GM18520 (cell line): ENCODE measurements around the gene EBF4.

Source experiments
- ATAC-seq: cut with Tn5 transposase; IDR thresholded peaks from one replicate; pipeline ENCODE4 v1.9.1; 2021; ENCODE audit not compliant: unreplicated experiment

EBF4 gene

DNA sequence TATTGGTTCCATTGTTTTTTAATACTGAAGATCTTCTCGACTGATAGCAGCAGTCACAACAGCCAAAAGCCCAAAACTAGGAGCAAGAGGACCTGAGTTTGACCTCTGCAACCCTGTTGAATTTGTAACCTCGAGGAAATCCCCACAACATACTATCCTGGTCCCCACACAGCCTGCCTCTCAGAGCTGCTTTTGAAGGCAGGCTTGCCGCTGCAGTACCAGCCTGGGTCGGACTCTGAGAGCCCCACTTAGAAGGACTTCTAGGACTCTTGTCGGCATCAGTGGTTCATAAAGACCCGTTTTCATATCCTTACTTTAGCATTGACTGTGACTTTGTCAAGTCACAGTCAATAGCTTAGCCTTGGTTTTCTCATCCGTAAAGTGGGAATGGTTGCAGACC lies 49.3 kb downstream of the EBF4 start:
- ATAC-seq, result no peak

DNA sequence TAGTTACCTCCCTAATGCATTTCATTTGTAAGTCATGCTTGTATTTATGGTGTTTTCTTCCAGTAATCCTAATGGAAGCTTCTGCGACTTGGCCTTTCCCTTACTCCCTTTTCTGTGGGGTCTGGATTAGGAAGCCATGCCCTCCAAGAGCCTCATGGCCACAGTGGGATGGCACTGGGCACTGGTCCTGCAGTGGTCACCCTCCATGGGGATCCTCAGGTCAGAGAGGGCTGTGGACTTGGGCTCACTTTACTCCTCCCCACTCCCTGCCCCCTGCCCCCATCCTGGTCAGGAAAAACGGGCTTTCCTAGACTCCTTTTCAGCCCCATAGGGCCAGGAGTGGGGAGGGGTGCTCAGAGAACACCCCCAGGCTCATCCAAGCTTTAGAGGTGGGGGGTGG lies 49.9 kb downstream of the EBF4 start:
- ATAC-seq, result no peak

DNA sequence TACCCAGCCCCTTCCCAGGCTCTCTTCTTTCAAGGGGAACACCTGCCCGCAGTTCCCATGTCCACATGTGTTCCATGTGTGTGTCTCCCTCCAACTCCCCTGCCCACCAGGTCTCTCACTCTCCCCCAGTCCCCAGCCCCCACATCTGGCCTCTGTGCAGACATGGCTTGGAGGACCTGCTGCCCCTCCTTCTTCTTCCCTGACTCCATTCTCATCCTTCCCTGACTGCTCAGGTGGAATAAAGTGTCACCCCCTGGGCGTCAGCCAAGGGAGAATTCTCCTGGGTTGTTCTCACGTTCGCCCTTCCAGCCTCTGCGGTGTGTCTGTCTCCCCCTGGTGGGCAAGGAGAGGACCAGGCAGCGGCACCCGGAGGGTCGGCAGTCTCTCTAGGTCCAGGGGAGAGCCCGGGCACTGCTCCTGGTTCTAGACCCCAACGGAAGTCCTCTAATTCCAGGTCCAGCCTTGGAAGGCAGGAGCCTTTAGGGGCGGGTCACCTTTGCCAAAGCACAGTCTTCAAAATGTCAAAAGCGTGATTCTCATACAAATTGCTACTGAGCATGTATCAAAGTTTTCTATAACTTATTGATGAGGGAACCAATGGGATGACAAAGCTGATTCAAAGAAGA lies 50.5 kb downstream of the EBF4 start:
- ATAC-seq, result no peak

DNA sequence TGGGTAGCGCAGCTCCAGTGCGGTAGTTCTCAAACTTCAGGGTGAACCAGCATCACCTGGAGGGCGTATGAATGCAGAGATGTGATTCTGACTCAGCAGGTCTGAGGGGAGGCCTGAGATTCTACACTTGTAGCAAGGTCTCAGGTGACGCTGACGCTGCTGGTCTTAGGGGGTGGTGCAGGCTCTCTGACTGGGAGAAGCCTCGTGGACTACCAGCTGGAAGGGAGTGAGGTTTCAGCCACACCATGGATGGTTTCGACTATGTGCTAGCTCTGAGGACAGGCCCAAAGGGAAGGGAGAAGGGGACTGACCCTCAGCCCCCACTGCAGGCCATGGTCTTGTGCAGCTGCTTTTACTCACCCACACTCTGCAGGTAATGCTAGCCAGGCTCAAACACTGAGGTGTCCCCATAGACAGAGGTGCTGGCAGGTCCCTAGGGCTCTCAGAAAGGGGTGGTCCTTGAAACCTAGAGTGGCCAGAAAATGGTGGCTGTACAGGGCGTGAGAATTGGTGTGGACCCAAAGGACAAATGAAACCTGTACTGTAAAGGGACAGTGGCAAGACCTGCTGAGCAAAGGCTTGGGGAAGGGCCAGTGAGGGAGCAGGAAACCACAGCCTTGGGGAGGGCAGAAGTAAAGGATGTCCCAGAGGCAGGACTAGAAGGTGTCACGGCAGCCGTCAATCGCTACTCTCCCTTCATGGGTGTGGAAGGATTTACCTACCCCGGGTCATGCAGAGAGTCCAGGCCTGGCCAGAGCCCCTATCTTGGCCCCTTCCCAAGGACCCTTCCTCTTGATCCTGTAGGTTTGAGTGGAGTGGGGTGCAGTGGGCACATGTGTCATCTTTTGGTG lies 52.7 kb downstream of the EBF4 start:
- no peak for ATAC-seq

DNA sequence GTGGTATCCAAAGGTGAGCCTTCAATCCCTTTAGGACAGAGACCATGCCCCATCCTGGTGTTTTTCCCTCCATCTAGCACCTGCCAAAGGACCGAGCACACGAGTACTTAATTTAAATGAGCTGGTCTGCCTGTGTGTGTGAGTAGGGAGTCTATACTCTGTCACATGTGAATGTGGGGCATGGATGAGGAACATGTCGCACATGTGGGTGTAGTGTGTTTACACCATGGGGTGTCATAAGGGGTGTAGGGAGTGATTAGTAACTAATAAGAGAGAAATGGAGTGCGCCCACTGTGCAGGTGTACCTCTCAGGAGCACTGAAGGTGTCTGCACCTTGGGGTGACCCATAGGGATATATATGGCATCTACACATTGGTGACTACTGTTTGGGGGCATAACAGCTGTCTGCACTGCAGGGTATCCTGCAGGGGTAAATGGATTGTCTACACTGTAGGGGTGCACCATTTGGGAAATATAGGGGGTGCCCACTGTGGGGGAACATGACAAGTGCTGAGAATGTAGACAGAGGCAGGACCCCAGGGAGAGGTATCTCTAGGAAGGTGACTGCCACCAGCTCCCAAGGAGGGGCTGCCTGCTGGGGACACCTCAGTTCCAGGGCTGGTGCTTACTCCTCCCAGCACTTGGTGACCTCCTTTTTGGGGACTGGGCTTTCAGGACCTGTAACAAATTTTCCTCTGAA lies 53.5 kb downstream of the EBF4 start:
- ATAC-seq, result no peak

DNA sequence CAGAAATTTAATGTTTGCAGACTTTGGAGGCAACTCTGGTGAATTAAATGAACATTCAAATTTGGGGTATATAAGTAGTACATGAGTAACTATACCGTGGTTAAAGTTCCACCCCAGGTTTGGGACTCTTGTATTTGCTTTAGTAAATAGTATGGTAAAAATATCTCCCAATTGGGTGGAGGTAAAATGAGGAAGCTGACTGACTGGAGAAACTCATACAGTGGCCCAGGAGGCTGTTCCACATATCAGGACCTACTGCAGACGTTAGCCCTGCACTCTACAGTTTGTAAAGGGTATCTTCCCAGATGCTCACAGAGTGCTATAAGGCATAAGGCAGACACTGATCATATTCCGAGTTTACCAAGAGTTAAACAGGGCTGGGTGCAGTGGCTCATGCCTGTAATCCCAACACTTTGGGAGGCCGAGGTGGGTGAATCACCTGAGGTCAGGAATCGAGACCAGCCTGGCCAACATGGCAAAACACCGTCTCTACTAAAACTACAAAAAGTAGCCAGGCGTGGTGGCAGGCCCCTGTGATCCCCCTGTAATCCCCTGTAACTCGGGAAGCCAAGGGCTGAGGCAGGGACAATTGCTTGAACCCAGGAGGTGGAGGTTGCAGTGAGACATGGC lies 54.2 kb downstream of the EBF4 start:
- ATAC-seq, result no peak

DNA sequence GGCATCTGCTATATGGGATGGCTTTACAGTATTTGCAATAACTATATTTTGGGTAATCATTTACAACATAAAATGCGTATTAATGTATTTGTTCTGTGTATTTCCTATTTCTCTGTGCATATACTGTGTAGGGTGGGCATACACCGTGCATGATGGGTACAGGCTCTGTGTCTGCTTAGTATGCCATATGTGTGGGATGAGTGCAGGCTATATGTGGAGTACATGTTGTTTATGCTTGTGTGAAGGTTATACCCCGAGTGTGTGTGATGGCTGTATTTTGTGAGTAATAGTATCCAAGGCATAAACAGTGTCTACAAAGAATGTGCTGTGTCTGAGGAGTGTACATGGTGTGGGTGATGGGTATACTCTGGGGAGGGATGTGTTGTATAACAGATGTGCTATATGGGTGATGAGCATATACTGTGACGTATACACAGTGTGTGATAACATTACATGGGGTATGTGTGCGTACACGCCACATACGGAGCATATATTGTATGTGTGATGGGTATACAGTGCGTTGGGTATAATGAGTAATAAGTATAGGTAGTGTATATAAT lies 55.2 kb downstream of the EBF4 start:
- no peak for ATAC-seq

DNA sequence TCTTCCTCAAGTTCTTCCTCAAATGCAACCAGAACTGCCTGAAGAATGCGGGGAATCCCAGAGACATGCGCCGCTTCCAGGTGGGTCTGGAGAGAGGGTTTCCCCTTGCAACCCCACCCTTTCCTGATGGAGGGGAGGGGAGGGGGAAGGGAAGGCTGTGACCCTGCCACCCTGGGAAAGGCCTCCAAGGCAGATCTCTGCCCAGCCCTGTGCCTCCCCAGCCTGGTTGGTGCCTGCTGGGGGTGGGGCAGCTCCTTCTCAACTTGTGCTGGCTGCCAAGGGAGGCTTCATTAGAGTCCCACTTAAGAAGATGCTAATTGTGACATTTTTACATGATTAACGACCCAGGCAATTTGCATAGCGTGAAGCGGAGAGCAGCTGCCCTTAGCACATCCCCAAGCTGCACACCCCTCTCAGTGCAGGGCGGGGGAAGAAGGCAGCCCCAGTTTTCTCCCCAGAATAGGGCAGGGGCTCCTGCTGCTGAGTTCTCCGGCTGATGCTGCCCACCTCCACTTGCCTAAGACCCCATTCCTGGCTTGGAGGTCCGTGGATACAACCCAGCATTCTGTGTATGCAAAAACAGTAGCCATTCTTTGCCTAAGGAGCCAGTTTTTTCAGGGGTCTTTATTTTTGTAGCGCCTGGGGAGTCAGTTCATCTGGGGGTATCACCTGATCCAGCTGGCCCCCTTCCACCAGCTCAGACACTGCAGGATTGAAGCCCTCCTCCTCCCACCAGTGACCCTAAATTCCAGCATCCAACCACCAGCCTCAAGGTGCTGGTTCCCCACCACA lies 56.2 kb downstream of the EBF4 start:
- no peak for ATAC-seq

DNA sequence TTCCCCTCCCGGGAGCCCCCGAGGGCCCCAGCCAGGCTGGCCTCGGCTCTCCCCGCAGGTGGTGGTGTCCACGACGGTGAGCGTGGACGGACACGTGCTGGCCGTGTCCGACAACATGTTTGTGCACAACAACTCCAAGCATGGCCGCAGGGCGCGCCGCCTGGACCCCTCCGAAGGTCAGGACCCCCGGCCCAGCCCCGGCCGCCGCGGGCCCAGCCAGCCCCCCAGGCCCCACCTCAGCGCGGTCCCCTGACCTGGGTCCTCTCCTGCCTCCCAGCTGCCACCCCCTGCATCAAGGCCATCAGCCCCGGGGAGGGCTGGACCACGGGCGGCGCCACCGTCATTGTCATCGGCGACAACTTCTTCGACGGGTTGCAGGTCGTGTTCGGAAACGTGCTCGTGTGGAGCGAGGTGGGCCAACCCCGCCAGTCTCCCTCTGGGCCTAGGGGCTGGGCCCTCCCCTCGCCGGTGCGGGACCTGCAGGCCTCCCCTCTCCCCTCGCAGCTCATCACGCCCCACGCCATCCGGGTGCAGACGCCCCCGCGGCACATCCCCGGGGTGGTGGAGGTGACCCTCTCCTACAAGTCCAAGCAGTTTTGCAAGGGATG lies 56.9 kb downstream of the EBF4 start:
- ATAC-seq, result no peak

DNA sequence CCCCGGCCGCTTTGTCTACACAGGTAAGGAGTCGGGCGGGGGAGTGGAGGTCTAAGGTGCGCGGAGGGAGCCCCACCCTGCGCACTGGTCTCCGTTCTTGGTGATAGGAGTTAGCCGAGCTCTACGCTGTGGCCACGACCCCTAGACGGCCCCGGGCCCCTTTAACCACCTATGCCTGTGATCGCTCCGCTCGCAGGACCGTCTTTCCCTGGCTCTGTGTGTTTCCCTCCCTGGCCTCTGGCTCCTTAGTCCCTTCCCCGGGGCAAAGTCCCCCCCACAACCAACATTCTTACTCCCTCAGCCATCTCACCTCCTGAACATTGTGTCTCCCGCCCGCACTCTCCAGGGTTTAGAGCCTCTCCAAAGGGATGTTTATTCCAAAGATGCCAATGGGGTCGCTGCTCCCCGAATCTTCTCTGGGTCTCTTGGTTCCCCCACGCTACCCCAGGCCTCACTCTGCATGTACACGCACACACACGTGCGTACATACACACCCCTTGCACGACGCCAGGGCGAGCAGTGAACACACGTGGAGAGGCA lies 57.4 kb downstream of the EBF4 start:
- ATAC-seq, result no peak

DNA sequence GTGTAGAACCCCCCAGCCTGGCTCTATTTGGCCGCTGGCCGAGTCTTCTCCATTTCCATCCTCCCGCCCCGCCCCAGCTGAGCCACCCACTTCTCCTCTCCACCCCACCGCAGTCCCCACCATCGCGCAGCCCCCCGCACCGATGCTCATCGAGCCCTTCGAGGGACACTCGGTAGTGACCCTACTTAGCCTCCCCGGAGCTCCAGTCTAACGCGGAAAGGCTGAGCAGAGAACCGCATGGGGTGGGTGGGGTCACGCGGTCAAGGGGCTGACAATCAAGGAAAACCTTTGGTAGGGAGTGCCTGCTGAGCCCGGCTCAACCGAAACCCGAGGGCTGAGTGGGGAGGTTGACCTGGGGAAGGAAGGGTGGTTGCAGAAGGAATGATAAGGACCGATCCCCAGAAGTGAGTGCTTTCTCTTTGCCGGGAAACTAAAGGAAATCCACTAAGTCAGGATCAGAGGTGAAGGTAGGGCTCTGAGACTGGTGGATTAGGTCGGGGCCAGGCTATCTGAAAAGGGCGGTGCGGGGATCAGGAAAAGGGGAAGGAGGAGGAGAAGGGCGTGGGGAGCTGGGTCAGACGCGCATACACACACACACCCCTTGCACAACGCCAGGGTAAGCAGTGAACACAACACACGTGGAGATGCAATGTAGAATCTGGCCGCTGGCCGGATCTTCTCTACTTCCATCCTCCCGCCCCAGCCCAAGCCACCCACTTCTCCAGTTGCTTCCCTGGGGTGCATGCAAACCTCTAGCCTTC lies 58.1 kb downstream of the EBF4 start:
- no peak for ATAC-seq

DNA sequence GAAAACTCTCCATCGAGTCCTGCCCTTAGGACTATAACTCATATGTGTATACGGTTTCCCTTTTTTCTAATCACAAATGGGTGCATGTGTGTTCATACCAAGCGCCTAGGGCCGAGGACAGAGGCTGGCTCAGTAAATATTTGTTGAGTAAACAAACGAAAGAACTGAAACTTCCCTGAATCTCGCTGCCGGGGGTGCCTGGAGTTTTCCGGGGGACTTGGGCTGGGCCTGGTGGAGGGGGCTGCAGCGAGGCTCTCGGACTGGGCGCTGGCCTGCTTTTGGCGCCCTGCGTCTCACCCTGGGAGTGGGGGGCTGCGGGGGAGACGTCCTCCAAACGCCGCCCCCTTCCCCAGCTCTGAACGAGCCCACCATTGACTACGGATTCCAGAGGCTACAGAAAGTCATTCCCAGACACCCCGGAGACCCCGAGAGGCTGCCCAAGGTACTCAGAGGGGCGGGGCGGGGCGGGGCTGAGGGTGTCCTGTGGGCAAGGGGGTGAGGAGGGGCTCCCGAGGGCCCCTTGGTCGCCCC lies 58.8 kb downstream of the EBF4 start:
- ATAC-seq, result no peak

DNA sequence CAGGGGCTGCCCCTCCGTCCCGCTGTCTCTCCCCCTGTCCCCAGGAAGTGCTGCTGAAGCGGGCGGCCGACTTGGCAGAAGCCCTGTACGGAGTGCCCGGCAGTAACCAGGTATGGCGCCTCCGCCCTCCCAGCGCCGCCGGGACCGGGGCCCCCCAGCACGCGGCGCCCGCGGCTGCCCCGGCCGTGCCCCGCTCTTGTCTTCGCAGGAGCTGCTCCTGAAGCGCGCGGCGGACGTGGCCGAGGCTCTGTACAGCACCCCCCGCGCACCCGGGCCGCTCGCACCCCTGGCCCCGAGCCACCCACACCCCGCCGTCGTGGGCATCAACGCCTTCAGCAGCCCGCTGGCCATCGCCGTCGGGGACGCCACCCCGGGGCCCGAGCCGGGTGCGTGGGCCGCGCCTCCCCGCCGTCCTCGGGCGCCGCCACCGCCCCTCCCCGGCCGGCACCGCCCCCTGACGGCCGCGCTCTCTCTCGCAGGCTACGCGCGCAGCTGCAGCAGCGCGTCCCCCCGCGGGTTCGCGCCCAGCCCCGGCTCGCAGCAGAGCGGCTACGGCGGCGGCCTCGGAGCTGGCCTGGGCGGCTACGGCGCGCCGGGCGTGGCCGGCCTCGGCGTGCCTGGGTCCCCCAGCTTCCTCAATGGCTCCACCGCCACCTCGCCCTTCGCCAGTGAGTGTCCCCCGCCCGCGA lies 59.4 kb downstream of the EBF4 start:
- ATAC-seq, result no peak

DNA sequence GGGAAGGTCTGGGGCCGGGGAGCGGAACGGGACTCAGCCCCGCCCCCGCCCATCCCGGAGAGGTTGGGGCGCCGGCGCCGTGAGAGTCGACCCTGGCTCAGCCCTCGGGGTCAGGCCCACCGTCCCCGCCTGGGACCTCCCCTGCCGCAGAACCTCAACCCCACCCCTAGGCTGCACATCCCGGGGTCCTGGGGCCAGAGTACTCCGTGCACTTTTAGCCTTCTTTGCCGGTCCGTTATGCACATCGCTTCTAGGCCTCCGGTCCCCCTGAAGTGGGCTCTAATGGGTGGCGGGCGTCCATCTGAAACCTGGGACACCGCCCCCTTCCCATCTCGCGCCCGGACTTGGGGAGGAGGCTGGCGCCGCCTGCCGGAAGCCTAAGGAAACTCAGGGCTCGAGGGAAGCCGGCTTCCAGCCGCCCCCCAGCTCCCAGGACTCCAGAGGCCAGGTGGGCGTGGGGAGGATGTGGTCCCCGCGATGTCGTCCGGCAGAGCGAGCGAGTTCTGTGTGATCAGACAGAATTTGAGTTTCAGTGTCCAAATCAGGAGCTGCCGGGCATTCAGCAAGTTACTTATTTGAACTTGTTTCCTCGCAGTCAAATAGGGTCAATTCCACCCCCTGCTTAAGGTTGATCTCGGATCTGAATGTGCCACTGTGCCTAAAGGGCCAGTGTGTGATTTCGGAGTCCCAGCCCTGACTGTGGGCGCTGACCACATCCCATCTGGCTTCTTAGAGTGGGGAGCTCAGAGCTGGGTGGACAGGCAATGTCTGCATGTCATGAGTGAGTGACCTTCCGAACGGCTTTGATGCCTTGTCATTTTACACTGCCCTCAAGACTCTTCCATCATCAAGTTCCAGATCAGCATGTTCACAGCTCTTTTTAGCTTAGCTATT lies 60.2 kb downstream of the EBF4 start:
- no peak for ATAC-seq

DNA sequence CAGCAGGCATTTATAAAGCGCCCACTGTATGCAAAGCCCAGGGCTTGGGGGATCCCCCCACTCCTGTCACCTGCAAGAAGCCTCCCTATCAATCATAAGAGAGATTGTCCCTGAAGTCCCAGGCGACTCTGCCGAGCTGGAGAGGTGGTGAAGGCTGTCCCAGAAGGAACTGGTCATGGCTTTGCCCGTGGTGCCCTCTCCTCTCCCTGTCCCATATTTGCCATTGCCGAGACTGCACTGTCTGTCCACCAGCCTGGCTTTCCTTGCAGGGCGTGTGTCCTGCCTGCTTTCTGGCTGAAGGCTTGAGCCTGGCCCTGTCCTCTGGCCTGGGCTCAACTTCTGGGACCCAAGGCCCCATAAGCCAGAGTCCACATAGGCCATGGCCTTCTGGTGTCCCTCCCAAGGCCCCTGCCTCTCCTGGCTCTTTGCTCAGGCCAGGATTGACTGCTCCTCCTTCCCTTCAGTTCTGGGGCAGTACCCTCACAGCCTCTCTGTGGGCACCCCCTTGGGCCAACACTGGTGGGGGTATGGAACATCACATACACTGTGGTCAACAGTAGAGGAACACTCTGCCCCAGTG lies 61.0 kb downstream of the EBF4 start:
- ATAC-seq, result no peak

DNA sequence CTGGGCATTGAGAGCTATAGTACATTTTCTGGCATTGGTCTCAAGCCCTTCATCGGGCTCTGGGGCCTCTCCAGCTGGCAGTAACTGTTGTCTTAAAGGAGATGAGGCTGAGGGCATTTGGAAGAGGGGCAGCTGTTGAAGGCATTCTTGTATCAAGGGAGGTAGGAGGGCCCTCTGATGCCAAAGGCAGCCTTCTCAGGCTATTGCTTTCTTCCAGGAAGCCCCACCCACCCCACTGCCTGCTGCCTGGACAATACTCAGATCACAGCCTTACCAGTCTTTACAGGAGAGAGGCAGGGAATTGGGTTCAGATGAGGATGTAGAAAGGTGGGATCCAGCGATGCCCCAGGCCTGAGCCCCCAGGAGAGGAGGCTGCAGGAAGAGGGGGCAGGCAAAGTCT lies 61.8 kb downstream of the EBF4 start:
- ATAC-seq, result no peak
